ENCODE results near the gene STAB2. TPM values are rescaled to one million over a fixed set of nuclear protein-coding genes. Genes with fewer than 3 reads are reported as not detected.

The STAB2 gene
- total RNA-seq, 1 experiment from 2014 or later, result not detected

DNA sequence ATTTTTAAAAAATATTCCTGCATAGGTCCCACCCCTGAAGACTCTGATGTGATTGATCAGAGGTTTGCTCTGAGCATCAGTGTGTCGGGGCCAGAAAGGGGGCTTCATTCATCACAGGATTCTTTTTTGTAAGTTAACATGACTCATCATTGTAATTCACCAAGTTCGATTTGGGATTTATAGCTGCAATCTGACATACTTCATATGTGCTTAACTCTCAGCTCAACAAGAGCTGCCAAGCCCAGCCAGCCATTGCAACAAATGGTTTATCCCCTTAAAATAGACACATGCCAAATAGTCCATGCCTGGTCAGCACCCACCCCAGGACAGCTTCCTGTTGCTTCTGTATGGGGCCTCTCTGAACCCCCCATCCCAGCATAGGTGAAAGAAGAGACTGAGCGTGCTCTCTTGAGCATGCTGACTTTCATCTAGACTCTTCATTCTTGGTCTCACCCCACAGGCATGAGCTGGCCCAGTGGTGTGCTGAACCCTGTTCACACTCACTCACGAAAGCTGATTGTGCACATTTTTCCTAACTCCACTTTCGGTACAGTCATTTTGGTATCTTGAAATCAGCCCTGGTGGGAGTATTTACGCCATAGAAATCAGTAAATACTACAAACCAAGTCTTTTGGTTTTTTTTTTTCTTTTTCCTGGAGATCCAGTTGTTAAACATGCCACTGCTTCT lies 101.4 kb downstream of the STAB2 start:
- intact Hi-C loops (cut with micrococcal nuclease), result no loop called here
- Mint-ChIP-seq H3K36me3 (ENCODE audit: insufficient read depth, unreplicated experiment) (no peaks in the 10 kb centered on the region), H3K9me3 (ENCODE audit: unreplicated experiment) (no peaks in the 10 kb centered on the region), H3K27me3 (ENCODE audit: insufficient read depth, unreplicated experiment) (peaks cover 20% of the 10 kb centered on the region), H3K4me1 (ENCODE audit: insufficient read depth, unreplicated experiment) (no peaks in the 10 kb centered on the region), H3K27ac (ENCODE audit: low read depth, unreplicated experiment) (no peak overlapping the region), H3K4me3 (ENCODE audit: unreplicated experiment) (no peak overlapping the region)
- POLR2A ChIA-PET, result no interaction called here
- TF ChIP-seq, protein P1, sequence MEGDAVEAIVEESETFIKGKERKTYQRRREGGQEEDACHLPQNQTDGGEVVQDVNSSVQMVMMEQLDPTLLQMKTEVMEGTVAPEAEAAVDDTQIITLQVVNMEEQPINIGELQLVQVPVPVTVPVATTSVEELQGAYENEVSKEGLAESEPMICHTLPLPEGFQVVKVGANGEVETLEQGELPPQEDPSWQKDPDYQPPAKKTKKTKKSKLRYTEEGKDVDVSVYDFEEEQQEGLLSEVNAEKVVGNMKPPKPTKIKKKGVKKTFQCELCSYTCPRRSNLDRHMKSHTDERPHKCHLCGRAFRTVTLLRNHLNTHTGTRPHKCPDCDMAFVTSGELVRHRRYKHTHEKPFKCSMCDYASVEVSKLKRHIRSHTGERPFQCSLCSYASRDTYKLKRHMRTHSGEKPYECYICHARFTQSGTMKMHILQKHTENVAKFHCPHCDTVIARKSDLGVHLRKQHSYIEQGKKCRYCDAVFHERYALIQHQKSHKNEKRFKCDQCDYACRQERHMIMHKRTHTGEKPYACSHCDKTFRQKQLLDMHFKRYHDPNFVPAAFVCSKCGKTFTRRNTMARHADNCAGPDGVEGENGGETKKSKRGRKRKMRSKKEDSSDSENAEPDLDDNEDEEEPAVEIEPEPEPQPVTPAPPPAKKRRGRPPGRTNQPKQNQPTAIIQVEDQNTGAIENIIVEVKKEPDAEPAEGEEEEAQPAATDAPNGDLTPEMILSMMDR (IDR thresholded peaks at IDR 0.05; ENCODE audit: unreplicated experiment), result no peak
- BruUV-seq (replicated peaks), result no TSS peak
- DNase-seq (ENCODE audit: unreplicated experiment), result no peak
- CTCF ChIA-PET, result no interaction called here

- CTCF ChIA-PET, result interaction anchor here (0.8 kb wide), 1 partner anchor 141 kb away, joined by 3 read pairs; no protein-coding TSS in a partner anchor
- BruUV-seq (replicated peaks), result no TSS peak
- POLR2A ChIA-PET, result no interaction called here
- no peak overlapping the region for H3K4me3 Mint-ChIP-seq (ENCODE audit: unreplicated experiment)
- no peaks in the 10 kb centered on the region for H3K4me1 Mint-ChIP-seq (ENCODE audit: insufficient read depth, unreplicated experiment)
- no peaks in the 10 kb centered on the region for H3K36me3 Mint-ChIP-seq (ENCODE audit: insufficient read depth, unreplicated experiment)
- H3K27ac Mint-ChIP-seq (ENCODE audit: low read depth, unreplicated experiment), result no peak overlapping the region
- no peaks in the 10 kb centered on the region for H3K9me3 Mint-ChIP-seq (ENCODE audit: unreplicated experiment)
- TF ChIP-seq, protein P1 (IDR thresholded peaks at IDR 0.05; ENCODE audit: unreplicated experiment), result no peak
- peaks cover 10% of the 10 kb centered on the region for H3K27me3 Mint-ChIP-seq (ENCODE audit: insufficient read depth, unreplicated experiment)
- DNase-seq (ENCODE audit: unreplicated experiment), result no peak
- intact Hi-C loops (cut with micrococcal nuclease), result no loop called here
These were observed 103.4 kb downstream of the STAB2 start for GRCh38 chr12:103690426-103690825.

DNA sequence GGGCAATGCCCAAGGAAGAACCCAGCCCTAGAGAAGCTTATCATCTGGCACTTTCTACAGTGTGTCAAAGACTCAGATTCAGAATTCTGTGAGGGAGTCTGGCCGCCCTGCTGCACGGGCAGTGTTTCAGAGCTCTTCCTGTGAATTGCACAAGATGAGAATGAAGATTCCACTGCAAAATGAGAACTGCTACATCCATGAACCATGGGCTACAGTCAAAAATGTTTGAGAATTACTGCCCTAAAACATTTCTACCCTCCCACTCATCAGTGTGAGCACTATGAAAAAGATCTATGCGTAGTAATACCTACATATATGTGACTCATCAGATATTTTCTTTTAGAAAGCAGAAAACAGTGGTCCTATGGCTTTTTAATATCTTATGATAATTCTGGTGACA lies 104.0 kb downstream of the STAB2 start:
- no peak overlapping the region for H3K4me3 Mint-ChIP-seq (ENCODE audit: unreplicated experiment)
- POLR2A ChIA-PET, result no interaction called here

GRCh38 chr12:103696101-103696500 lies 109.0 kb downstream of the STAB2 start:
- BruUV-seq (replicated peaks), result no TSS peak
- H3K4me1 Mint-ChIP-seq (ENCODE audit: insufficient read depth, unreplicated experiment), result no peaks in the 10 kb centered on the region
- DNase-seq (ENCODE audit: unreplicated experiment), result no peak
- no peaks in the 10 kb centered on the region for H3K9me3 Mint-ChIP-seq (ENCODE audit: unreplicated experiment)
- CTCF ChIA-PET, result no interaction called here
- TF ChIP-seq, protein P1 (IDR thresholded peaks at IDR 0.05; ENCODE audit: unreplicated experiment), result no peak
- H3K4me3 Mint-ChIP-seq (ENCODE audit: unreplicated experiment), result no peak overlapping the region
- no peak overlapping the region for H3K27ac Mint-ChIP-seq (ENCODE audit: low read depth, unreplicated experiment)
- no peaks in the 10 kb centered on the region for H3K36me3 Mint-ChIP-seq (ENCODE audit: insufficient read depth, unreplicated experiment)
- peaks cover 38% of the 10 kb centered on the region for H3K27me3 Mint-ChIP-seq (ENCODE audit: insufficient read depth, unreplicated experiment)
- intact Hi-C loops (cut with micrococcal nuclease), result no loop called here
- POLR2A ChIA-PET, result no interaction called here

More for the DNA sequence above, 104.0 kb downstream of the STAB2 start:
- no peak for DNase-seq (ENCODE audit: unreplicated experiment)
- Mint-ChIP-seq H3K9me3 (ENCODE audit: unreplicated experiment) (no peaks in the 10 kb centered on the region), H3K27ac (ENCODE audit: low read depth, unreplicated experiment) (no peak overlapping the region), H3K27me3 (ENCODE audit: insufficient read depth, unreplicated experiment) (peaks cover 12% of the 10 kb centered on the region), H3K4me1 (ENCODE audit: insufficient read depth, unreplicated experiment) (no peaks in the 10 kb centered on the region), H3K36me3 (ENCODE audit: insufficient read depth, unreplicated experiment) (no peaks in the 10 kb centered on the region)
- CTCF ChIA-PET, result interaction anchor here (0.8 kb wide), 1 partner anchor 142 kb away, joined by 3 read pairs; no protein-coding TSS in a partner anchor
- BruUV-seq (replicated peaks), result no TSS peak
- intact Hi-C loops (cut with micrococcal nuclease), result no loop called here
- TF ChIP-seq, protein P1 (IDR thresholded peaks at IDR 0.05; ENCODE audit: unreplicated experiment), result no peak
